ENCODE data around the gene ATP6V0C.

ATP6V0C gene

DNA sequence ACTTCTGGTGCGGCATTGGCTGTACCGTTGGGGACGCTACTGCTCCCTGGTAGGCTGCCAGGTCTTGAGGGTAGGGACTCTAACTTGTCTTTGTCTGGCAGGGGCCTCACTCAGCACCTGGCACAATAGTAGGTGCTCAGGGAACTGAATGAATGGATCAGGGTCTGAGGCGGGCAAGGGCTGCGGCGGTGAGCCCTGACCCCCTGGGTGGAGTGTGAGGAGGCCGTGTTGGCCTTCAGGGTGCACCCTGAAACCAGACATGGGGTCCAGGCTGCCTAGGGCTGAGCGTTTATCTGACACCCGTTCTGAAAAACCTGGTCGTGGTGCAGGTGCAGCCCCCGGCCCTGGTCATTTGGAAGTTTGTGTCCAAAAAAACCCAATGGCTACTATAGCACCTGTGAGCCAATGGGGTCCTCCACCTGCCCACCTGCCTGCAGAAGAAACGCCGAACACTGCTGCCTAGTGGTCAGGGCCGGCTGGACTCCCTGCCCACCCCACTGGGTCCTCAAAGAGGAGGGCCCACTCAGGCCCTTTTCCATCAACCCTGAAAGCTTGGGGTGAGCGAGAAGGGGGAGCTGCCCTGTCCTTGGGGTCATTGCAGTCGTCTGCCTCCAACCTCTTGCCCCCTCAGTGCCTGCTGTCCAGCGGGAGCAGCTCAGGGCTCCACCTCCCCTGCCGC lies 4.9 kb upstream of the ATP6V0C start:
- DNase-seq (ENCODE audit: low read depth in 2 of 2), result no peak

DNA sequence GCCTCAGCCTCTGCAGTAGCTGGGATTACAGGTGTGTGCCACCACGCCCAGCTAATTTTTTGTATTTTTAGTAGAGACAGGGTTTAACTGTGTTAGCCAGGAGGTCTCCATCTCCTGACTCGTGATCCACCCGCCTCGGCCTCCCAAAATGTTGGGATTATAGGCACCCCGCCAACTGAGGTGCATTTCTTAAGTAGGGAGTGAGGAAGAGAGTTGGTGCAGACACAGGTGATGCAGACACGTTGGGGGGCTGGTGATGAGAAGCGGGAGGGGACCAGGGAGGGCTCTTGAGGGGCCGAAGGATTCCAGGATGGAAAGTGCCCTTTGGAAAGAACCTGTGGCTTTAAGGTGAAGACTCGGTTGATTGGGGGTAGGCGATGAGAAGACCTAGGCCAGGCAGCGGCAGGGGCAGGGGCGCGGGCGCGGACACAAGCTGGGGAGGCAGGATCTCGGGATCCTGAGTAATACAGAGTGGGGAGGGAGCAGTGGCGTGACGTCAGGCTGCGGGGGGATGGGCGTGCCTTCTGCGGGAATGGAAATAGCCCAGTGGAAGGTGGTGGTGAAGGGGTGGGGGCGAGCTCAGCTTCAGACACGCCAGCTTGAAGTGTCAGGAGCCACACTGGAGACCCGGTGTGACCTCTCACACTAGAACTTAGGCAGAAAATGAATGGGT lies 2.5 kb upstream of the ATP6V0C start:
- no peak for DNase-seq (ENCODE audit: low read depth in 2 of 2)

DNA sequence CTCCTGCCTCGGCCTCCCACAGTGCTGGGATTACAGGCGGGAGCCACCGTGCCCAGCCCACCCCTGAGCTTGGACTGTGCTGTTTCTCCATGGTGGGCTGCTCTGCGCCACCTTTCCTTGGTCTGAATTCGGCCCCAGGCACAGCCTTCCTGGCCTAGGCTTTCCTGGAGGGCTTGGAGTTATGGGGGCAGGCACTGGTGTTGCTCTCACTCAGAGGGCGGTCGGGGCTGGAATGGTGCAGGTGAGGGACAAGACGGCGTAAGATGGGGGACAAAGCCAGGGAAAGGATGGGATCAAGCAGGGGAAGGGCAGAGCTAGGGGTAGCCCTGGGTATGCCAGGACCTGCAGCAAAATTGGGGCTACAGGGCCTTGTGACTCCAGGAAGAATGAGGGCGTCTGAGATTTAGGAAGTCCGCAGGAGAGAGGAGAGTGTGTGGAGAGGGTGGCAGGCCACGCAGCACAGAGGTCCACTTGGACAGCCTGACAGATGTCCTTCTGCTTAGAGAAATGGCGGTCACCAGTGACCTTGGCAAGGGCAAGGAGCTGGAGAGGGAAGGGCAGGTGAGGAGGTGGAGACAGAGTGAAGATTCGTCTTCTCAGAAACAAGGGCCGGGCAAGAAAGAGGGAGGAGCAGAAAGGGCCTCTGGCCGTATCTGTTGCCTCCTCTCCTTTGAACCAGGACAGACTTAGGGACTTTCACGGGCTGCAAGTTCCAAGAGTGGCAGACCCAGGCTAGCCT lies 1.6 kb upstream of the ATP6V0C start:
- no peak for DNase-seq (ENCODE audit: low read depth in 2 of 2)

DNA sequence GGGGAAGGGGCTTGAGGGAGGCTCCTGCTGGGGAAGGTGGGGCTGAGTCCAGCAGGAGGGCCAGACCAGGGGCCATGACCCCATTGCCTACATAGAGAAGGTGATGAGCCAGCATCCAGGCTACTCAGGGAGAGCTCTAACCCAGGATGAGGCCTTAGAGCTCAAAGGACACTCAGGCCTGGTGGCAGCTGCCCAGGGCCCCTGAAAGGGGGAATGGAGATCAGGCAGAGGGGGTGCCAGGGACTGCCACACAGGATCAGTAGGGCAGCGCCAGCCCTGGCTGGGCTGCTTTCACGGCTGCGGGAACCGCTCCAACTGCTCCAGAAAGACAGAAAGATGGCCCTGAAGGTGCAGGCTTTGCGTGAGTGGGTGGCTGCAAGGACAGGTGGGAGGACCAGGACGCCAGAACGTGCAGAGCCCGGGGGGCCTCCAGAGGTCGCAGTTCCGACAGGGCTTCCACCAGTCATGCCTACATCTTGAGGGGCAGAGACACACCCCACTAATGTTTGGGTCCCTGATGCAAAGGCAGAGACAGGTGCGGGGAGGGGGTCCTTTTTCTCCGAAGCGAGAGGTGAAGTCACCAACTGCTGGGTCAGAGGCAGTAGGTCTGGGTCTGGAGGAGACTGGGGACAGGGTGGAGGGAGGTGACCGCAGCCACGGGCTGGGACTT lies 882 bp upstream of the ATP6V0C start:
- DNase-seq (ENCODE audit: low read depth in 2 of 2), result no peak

DNA sequence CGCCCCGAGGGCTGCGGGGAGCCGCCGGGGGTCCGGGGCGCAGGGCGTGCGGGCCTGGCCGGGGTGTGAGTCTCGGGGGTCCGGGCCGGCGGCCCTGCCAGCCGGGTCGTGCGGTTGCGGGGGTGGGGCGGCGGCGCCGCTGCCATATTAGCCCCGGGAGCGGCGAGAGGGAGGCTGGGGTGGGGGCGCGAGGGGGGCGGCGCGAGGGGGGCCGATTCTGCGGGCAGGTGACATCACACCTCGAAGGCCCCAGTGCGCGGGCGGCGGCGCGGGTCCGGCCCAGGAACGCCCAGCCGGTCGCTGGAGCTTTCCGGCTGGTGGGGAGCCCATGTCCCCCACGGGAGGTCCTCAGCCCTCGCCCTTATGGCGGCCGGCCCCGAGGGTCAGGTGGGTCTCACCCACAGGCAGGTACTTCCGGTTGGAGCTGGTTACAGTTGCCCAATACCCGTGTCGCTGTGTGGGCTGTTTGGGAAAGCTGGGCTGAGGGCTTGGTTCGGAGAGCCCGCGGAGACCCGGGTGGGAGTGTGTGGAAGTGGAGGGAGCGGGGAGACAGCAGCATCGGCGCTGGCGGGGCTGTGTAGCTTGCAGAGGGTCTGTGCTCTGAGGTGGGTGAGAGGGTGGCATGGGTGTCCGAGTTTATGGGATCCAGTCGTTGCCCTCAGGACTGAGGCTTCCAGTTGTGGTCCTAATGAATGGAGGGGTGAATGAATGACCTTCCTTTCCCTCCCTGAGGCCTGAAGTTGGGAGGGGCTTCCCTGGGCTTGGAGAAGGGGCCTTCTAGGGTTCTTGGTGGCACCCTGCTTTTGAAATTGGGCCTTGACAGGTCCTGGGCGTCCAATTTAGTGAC lies 804 bp downstream of the ATP6V0C start:
- peak in 1 of 2 donors; percentile 28 for DNase-seq (ENCODE audit: low read depth in 2 of 2)

DNA sequence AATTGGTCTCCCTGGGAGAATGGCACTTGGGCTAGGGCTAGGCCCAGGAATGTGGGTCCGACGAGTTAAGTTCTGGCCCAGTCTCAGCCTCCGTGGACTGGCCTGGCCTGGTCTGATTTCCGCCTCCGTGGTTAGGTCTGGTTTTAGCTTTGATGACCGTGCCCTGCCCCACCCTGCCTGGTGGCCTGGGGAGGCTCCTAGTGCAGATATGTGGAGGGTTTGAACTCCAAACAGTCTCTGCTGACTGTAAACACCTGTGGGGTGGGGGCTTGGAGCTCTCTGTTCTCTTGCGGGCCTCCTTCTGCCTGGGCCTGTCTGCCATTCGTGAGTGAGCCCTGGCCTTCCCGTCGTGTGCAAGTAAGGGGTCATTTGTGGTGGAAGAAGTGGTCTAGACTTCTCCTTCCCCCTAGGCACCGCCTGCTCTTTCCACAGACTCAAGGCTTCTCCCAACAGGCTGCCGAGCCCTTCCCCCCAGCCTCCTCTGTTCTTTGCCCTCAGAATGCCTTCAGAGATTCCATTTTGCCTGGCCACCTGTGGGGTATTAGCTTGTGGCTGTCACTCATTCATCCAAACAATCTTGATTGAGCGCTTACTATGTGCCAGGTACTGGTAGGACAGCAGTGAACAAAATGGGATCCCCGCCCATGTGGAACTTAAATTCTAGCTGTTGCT lies 1.6 kb downstream of the ATP6V0C start:
- DNase-seq (ENCODE audit: low read depth in 2 of 2), result no peak

DNA sequence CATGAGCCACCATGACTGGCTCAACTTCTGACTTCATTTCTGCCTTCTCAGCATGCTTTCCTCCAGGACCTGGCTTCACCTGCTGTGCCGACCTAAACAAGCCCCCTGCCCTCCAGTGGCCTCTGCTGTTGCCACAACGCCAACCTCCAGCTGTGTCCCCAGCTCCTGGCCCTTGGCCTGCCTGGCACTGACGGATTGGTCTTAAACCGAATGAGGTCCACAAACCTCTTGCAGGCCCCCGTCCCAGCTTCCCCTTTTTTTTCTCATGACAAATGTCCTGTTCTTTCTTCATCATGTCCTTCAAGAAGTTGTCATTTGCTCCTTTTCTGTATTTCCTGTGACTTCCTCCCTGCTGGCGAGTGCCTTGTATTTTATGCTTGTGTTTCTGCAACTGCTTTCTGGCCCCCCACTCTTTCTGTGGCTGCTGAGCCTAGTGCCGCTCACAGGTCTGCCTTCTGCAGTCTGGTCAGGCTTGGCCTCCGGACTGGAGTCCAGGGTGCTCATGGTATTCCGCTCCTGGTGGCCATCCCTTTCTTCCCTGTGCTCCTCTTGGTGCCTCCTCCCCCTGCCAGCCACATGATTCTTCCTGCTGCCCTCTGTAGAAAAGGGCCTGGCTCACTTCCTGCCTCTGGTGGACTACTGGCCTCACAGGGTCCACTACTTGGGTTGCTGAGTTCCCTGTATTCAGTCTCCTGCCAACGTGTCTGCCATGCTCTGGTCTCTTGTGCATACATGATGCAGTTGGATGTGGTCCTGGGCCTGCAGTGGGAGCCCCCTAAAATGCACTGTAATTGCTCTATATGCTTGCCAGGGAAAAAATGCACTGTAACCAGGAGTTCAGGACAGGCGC lies 2.9 kb downstream of the ATP6V0C start:
- DNase-seq (ENCODE audit: low read depth in 2 of 2), result no peak

DNA sequence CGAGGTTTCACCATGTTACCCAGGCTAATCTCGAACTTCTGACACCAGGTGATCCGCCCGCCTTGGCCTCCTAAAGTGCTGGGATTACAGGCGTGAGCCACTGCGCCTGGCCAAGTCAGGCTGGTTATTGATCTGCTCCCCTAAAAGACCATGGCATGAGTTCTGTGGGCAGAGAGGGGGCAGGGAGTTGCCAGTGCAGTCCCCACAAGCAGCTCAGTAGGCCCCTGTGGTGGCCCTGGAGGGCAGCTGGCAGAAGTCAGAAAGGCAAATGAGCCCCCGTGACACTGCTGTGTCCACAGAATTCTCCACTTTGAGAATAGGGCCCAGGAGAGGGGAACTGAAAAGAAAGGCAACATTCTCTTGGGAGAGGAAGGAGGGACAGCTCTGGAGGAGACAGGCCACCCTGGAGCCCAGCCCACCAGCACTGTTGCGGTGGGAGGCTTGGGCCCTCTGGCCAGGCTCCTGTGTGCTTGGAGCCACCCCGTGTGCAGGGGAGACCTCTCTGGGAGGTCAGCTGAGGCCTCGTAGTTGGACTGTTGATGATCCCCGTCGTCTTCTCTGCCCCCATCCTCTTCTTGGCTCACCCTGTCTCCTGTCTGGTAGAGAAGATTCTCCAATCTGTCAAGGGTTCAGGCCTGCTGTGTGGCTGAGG lies 4.3 kb downstream of the ATP6V0C start:
- DNase-seq (ENCODE audit: low read depth in 2 of 2), result no peak

DNA sequence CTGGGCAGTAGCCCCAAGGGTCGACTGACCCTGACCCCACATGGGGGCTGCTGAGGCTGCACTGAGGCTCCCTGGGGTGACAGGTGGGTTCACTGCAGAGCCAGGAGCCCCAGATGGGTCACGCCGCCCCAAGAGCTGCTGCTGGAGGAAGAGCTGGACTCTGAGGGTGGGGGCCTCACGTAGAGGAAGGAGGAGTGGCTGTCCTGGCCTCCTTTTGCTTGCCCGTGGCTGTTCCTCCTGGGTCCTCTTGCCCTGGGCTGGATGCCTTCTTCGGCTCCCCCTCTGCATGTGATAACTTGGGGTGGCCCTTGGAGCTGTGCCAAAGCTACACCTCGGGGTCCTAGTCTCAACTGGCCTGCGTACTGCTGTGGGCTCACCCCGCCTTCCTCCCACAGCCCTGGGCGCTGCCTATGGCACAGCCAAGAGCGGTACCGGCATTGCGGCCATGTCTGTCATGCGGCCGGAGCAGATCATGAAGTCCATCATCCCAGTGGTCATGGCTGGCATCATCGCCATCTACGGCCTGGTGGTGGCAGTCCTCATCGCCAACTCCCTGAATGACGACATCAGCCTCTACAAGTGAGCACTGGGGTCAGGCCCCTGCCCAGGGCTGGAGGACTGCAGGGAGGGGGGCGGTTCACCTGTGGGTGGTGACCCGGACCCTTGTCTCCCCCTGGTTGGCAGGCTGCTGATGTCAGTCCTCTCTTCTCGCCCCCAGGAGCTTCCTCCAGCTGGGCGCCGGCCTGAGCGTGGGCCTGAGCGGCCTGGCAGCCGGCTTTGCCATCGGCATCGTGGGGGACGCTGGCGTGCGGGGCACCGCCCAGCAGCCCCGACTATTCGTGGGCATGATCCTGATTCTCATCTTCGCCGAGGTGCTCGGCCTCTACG lies 5.3 kb downstream of the ATP6V0C start:
- no peak for DNase-seq (ENCODE audit: low read depth in 2 of 2)

DNA sequence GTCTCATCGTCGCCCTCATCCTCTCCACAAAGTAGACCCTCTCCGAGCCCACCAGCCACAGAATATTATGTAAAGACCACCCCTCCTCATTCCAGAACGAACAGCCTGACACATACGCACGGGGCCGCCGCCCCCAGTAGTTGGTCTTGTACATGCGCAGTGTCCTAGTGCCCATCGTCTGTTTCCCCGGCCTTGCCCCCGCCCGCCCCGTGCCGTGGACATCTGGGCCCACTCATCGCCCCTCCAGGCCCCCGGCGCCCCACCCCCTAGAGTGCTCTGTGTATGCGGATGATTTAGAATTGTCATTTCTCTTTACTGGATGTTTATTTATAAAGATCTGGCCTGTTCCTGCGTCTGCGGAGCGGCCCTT lies 5.9 kb downstream of the ATP6V0C start:
- no peak for DNase-seq (ENCODE audit: low read depth in 2 of 2)

DNA sequence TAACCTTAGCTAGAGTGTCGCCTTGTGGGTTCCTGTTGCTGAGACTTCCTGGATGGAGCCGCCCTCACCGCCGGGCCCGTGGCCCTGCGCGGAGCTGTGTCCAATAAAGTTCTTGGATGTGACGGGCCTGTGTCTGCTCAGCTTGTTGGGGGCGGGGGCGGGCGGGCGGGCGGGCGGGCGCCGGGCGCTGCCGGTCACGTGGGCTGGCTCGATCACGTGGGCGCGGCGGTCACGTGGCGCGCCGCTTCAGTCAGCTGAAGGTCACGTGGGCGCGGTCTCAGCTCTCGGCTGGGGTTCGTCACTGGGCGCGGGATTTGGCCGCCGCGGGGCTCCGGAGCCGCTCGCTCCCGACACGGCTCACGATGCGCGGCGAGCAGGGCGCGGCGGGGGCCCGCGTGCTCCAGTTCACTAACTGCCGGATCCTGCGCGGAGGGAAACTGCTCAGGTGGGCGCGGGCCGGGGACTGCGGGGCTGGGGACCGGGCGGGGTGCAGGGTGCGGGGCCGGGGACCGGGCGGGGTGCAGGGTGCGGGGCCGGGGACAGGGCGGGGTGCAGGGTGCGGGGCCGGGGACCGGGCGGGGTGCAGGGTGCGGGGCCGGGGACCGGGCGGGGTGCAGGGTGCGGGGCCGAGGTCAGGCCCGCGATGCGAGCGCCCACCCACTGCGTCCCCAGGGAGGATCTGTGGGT lies 6.5 kb downstream of the ATP6V0C start, which contains the start of gene AMDHD2:
Gene AMDHD2, plus strand, starts transcription at position 275 of the 687 bp plus-strand sequence. Its CDS starts 88 bp downstream, at position 363.
- DNase-seq (ENCODE audit: low read depth in 2 of 2), result peak; percentile 82 to 85

DNA sequence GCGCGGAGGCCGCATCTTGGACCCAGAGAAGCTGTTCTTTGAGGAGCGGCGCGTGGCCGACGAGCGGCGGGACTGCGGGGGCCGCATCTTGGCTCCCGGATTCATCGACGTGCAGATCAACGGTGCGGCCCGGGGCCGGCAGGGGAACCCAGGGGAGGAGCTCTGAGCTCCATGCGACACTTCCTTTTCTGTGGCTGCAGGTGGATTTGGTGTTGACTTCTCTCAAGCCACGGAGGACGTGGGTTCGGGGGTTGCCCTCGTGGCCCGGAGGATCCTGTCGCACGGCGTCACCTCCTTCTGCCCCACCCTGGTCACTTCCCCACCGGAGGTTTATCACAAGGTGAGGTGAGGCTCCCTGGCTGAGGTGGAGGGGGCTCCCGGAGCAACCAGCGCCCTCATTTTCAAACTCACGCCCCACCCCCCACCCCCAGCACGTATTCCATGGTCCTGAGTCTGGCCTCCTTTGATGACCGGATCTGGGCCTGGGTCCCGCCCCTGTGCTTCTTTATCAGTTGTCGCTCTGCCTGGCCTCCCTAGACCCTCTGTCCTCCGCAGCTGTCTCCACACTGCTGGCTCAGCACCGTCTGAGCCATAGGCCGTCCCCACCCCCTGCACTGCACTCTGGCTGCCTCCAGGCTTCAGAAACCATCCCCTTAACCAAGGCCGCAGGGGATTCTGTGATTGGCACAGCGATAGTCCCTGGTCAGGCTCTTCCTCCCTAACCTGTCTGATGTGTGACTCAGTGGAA lies 7.2 kb downstream of the ATP6V0C start:
- no peak for DNase-seq (ENCODE audit: low read depth in 2 of 2)

DNA sequence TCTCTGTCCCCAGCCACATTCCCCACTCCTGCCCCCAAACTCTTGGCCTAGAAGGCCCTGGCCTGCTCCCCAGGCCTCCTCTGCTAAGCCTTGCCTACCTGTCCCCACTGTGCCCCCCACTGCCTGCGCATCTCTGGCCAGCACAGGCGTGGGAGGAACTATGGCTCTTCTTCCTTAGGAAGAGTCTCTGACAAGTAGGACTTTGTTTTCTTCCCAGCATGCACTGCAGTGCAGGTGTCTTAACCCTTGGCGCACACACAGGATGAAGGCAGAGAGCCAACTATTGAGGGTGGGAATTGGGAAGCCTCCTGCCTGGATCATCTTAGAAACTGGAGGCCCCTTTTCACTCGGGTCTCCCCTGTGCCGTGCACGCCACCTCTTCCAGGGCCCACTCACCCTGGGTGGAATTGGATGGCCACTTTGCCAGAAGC lies 10.1 kb downstream of the ATP6V0C start:
- no peak for DNase-seq (ENCODE audit: low read depth in 2 of 2)

DNA sequence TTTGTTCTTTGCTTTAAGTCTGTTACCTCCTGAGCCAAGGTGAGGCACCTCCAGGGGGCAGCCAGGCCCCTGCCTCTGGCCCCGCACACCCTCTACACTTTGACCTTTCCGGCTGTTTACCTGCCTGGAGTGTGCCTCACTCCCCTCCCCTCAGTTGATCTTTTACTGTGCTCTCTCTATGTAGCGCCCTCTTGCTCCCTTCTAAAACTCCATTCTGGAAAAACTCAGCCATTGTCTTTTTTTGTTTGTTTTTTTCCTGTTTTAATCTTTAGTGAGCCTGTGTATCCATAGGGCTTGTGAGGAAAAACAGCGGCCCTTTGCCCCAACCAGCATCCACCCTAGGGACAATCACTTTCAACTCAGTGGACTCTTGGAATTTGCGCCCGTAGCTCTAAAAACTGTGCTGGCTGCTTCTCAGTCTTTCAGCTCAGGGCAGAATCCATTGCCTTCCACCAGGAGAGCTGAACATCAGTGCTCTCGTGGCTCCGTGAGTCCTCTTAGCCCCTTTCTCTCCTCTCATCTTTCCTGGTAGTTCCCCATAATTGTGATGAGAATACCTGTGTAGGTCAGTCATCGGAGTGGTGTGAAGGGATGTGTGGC lies 10.7 kb downstream of the ATP6V0C start:
- no peak for DNase-seq (ENCODE audit: low read depth in 2 of 2)

DNA sequence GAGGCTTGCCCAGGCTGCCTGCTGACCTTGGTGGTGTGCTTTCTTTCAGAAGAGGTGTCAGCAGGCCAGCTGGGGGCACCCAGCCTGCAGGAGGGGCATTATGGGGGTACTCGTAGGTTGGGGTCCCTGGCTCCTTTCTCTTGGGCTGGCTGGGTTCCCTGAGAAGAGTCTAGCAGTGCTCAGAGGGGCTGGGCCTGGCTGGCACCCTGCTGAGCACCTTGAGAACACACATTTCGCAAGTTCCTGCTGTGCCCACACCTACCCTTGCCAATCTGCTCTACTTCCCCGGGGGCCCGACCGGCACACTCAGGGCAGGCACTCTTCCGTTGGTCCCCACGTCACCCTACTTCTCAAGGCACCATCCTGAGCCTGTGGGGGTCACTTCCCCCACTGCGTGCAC lies 12.4 kb downstream of the ATP6V0C start:
- no peak for DNase-seq (ENCODE audit: low read depth in 2 of 2)

DNA sequence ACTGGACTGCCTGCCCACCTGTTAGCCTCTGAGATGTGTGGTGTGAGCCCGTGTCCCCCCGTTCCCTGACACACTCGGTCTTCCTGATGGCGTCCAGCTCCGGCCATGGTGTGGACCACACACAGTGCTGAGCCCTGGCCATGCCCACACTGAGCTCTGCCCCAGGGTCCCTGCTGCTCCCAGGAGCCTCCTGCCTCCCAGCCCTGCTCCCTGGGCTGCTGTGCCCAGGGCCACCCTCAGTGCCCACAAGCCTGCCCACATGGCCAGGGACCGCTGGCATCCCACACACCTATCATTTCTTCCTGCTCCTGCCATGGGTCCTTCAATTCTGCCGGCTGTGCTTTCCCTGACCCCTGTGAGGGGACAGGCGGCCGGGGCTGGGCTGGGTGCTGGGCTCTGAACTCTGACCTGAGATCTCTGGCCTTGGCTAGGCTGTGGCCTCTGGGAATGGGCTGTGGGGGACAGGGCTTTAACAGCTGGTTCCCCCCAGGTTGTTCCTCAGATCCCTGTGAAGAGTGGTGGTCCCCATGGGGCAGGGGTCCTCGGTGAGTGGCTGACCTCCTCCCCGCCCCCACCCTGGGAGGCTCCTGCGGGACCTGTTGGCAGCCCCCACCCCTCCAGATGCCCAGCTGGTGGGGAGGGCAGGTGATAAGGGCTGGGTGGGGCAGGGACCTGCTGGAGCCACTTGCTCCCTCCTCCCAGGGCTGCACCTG lies 13.5 kb downstream of the ATP6V0C start:
- no peak for DNase-seq (ENCODE audit: low read depth in 2 of 2)
